Activated CD4-positive, CD25-positive, alpha-beta regulatory T cell treated with anti-CD3 and anti-CD28 coated beads, Interleukin-2, amount 50 U/mL, for 16 hours (primary cell): Measurements from ENCODE around the gene SLC1A7.

Experiments
- DNase-seq: peaks from one replicate; pipeline ENCODE4 v3.0.0-alpha.2; 2020; ENCODE audit warnings: low read depth, low spot score

Gene SLC1A7

GRCh38 chr1:53091841-53092645, 50.4 kb downstream of the SLC1A7 start:
- no peak for DNase-seq

- no peak for DNase-seq
These were observed 52.0 kb downstream of the SLC1A7 start for GRCh38 chr1:53090227-53091147.

GRCh38 chr1:53089478-53090226, 52.8 kb downstream of the SLC1A7 start:
- DNase-seq, result no peak

GRCh38 chr1:53088616-53089300, 53.7 kb downstream of the SLC1A7 start:
- no peak for DNase-seq

GRCh38 chr1:53087332-53088285, 54.8 kb downstream of the SLC1A7 start:
- DNase-seq, result no peak

GRCh38 chr1:53086491-53087070, 55.9 kb downstream of the SLC1A7 start:
- no peak for DNase-seq

GRCh38 chr1:53085405-53085804, 57.0 kb downstream of the SLC1A7 start:
- DNase-seq, result no peak

GRCh38 chr1:53084589-53084971, 57.9 kb downstream of the SLC1A7 start:
- no peak for DNase-seq

- DNase-seq, result no peak
These were observed 58.5 kb downstream of the SLC1A7 start for GRCh38 chr1:53083636-53084588.

GRCh38 chr1:53082826-53083455, 59.5 kb downstream of the SLC1A7 start:
- DNase-seq, result no peak

GRCh38 chr1:53081384-53082066, 60.9 kb downstream of the SLC1A7 start:
- no peak for DNase-seq

- no peak for DNase-seq
These were observed 61.7 kb downstream of the SLC1A7 start for GRCh38 chr1:53080769-53081168.

GRCh38 chr1:53080041-53080440, 62.4 kb downstream of the SLC1A7 start:
- DNase-seq, result no peak

GRCh38 chr1:53079251-53079650, 63.2 kb downstream of the SLC1A7 start:
- DNase-seq, result no peak

GRCh38 chr1:53078333-53079101, 63.9 kb downstream of the SLC1A7 start:
- DNase-seq, result no peak

GRCh38 chr1:53077599-53077965, 64.9 kb downstream of the SLC1A7 start:
- no peak for DNase-seq
